Activated naive CD4-positive, alpha-beta T cell treated with anti-CD3 and anti-CD28 coated beads, Interleukin-2, amount 50 U/mL, for 72 hours (primary cell): ENCODE results near the gene ABCA8. TPM values are rescaled to one million over a fixed set of nuclear protein-coding genes. Genes with fewer than 3 reads are reported as not detected.

Experiments
- ATAC-seq, 2 donors: fragments of 150-1000 bp; cut with Tn5 transposase; 2 replicates each; pipeline ENCODE4 v1.10.0; 2021; ENCODE audit warnings: mild to moderate bottlenecking in 2 of 2, moderate library complexity in 2 of 2
- DNase-seq, 2 donors: peaks; one replicate each; pipeline ENCODE4 v3.0.0; 2021 to 2022; ENCODE audit warnings: low spot score in 2 of 2
- H3K27ac Mint-ChIP-seq, 2 donors: one replicate each; pipeline ENCODE4 v1.8.0; 2022; ENCODE audit warnings: mild to moderate bottlenecking in 2 of 2, mixed read lengths in 2 of 2
- H3K36me3 Mint-ChIP-seq, 2 donors: one replicate each; pipeline ENCODE4 v1.8.0; 2022; ENCODE audit warnings: mixed read lengths in 2 of 2
- H3K9me3 Mint-ChIP-seq, 2 donors: one replicate each; pipeline ENCODE4 v1.8.0; 2022; ENCODE audit warnings: mixed read lengths in 2 of 2
- total RNA-seq, 2 donors: library from RNA; stranded (reverse); gene quantifications; one replicate each; pipeline ENCODE4 v1.2.3, GENCODE V29; 2022

Gene ABCA8
- total RNA-seq, 2 donors from 2014 or later, result not detected

- Mint-ChIP-seq H3K9me3 (no peaks in the 10 kb centered on the region), H3K27ac (no peak overlapping the region), H3K36me3 (no peaks in the 10 kb centered on the region)
- no peak for DNase-seq
- no peak for ATAC-seq
Measured at GRCh38 chr17:68906638-68907037, 48.6 kb downstream of the ABCA8 start.

- no peak for ATAC-seq
- no peak for DNase-seq
- Mint-ChIP-seq H3K9me3 (peaks cover 0 to 4% of the 10 kb centered on the region in 2 donors), H3K36me3 (no peaks in the 10 kb centered on the region), H3K27ac (no peak overlapping the region)
Measured at GRCh38 chr17:68903286-68903685, 51.9 kb downstream of the ABCA8 start.

GRCh38 chr17:68897557-68897956 lies 57.6 kb downstream of the ABCA8 start:
- no peak for DNase-seq
- Mint-ChIP-seq H3K27ac (no peak overlapping the region), H3K9me3 (peaks cover 5 to 20% of the 10 kb centered on the region in 2 donors), H3K36me3 (no peaks in the 10 kb centered on the region)
- ATAC-seq, result no peak

GRCh38 chr17:68892658-68893057 lies 62.5 kb downstream of the ABCA8 start:
- Mint-ChIP-seq H3K36me3 (no peaks in the 10 kb centered on the region), H3K9me3 (peaks cover 5 to 14% of the 10 kb centered on the region in 2 donors), H3K27ac (no peak overlapping the region)
- DNase-seq (no peak), ATAC-seq (no peak)

GRCh38 chr17:68892193-68892592 lies 63.0 kb downstream of the ABCA8 start:
- ATAC-seq (no peak), DNase-seq (no peak)
- Mint-ChIP-seq H3K36me3 (no peaks in the 10 kb centered on the region), H3K9me3 (peaks cover 5 to 11% of the 10 kb centered on the region in 2 donors), H3K27ac (no peak overlapping the region)

- DNase-seq (no peak), ATAC-seq (no peak)
- Mint-ChIP-seq H3K27ac (no peak overlapping the region), H3K9me3 (no peaks in the 10 kb centered on the region), H3K36me3 (no peaks in the 10 kb centered on the region)
Measured at GRCh38 chr17:68886401-68886800, 68.8 kb downstream of the ABCA8 start.

- no peak for ATAC-seq
- no peak for DNase-seq
- H3K27ac Mint-ChIP-seq, result no peak overlapping the region
- H3K36me3 Mint-ChIP-seq, result peaks cover 0 to 7% of the 10 kb centered on the region in 2 donors
- H3K9me3 Mint-ChIP-seq, result no peaks in the 10 kb centered on the region
Measured at GRCh38 chr17:68884888-68885287, 70.3 kb downstream of the ABCA8 start.

- Mint-ChIP-seq H3K9me3 (peaks cover 0 to 5% of the 10 kb centered on the region in 2 donors), H3K27ac (no peak overlapping the region), H3K36me3 (peaks cover 0 to 13% of the 10 kb centered on the region in 2 donors)
- ATAC-seq, result no peak
- no peak for DNase-seq
Measured at GRCh38 chr17:68878226-68878885, 76.8 kb downstream of the ABCA8 start.

- no peak for DNase-seq
- no peak for ATAC-seq
- H3K36me3 Mint-ChIP-seq, result no peaks in the 10 kb centered on the region
- no peaks in the 10 kb centered on the region for H3K9me3 Mint-ChIP-seq
- no peak overlapping the region for H3K27ac Mint-ChIP-seq
Measured at GRCh38 chr17:68871447-68871846, 83.7 kb downstream of the ABCA8 start.

- DNase-seq, result no peak
- H3K36me3 Mint-ChIP-seq, result no peaks in the 10 kb centered on the region
- no peaks in the 10 kb centered on the region for H3K9me3 Mint-ChIP-seq
- H3K27ac Mint-ChIP-seq, result no peak overlapping the region
- ATAC-seq, result no peak
Measured at GRCh38 chr17:68870976-68871375, 84.2 kb downstream of the ABCA8 start.

- Mint-ChIP-seq H3K36me3 (no peaks in the 10 kb centered on the region), H3K9me3 (no peaks in the 10 kb centered on the region), H3K27ac (no peak overlapping the region)
- ATAC-seq, result no peak
- DNase-seq, result no peak
Measured at GRCh38 chr17:68870161-68870826, 84.9 kb downstream of the ABCA8 start.

GRCh38 chr17:68868708-68869107 lies 86.5 kb downstream of the ABCA8 start:
- no peaks in the 10 kb centered on the region for H3K36me3 Mint-ChIP-seq
- H3K27ac Mint-ChIP-seq, result no peak overlapping the region
- ATAC-seq (no peak), DNase-seq (no peak)
- peaks cover 0 to 2% of the 10 kb centered on the region in 2 donors for H3K9me3 Mint-ChIP-seq

GRCh38 chr17:68867759-68868516 lies 87.3 kb downstream of the ABCA8 start:
- ATAC-seq (no peak), DNase-seq (no peak)
- no peak overlapping the region for H3K27ac Mint-ChIP-seq
- no peaks in the 10 kb centered on the region for H3K36me3 Mint-ChIP-seq
- peaks cover 3 to 5% of the 10 kb centered on the region in 2 donors for H3K9me3 Mint-ChIP-seq

GRCh38 chr17:68865584-68865983 lies 89.6 kb downstream of the ABCA8 start:
- ATAC-seq (no peak), DNase-seq (no peak)
- no peaks in the 10 kb centered on the region for H3K36me3 Mint-ChIP-seq
- no peak overlapping the region for H3K27ac Mint-ChIP-seq
- peaks cover 3 to 5% of the 10 kb centered on the region in 2 donors for H3K9me3 Mint-ChIP-seq

- DNase-seq, result no peak
- Mint-ChIP-seq H3K36me3 (no peaks in the 10 kb centered on the region), H3K9me3 (peaks cover 3 to 5% of the 10 kb centered on the region in 2 donors), H3K27ac (no peak overlapping the region)
- ATAC-seq, result no peak
Measured at GRCh38 chr17:68863091-68863652, 92.0 kb downstream of the ABCA8 start.

GRCh38 chr17:68861602-68862001 lies 93.6 kb downstream of the ABCA8 start:
- H3K27ac Mint-ChIP-seq, result no peak overlapping the region
- DNase-seq (no peak), ATAC-seq (no peak)
- H3K36me3 Mint-ChIP-seq, result no peaks in the 10 kb centered on the region
- peaks cover 3 to 5% of the 10 kb centered on the region in 2 donors for H3K9me3 Mint-ChIP-seq

- DNase-seq, result no peak
- H3K9me3 Mint-ChIP-seq, result peaks cover 3 to 5% of the 10 kb centered on the region in 2 donors
Measured at GRCh38 chr17:68860941-68861340, 94.3 kb downstream of the ABCA8 start.

More at GRCh38 chr17:68860941-68861340, 94.3 kb downstream of the ABCA8 start:
- H3K36me3 Mint-ChIP-seq, result no peaks in the 10 kb centered on the region
- H3K27ac Mint-ChIP-seq, result no peak overlapping the region
- no peak for ATAC-seq
